NOMO-1 treated with dmso at 0.1 percent for 144 hours (cell line): ENCODE measurements around the gene NLRC3.
"Not testable (repeated sequence)": the region's sequence is repeated elsewhere in the genome, so short reads cannot be mapped to it uniquely, and the experiment has no call there.

Experiments used
- DNase-seq: peaks from one replicate; lab custom pipeline; 2025; ENCODE audit not compliant: unreplicated experiment; lab: John Stamatoyannopoulos, UW

NLRC3 gene

GRCh38 chr16:3515897-3516296 is 61.3 kb downstream of the NLRC3 start:
- DNase-seq = no peak

GRCh38 chr16:3514621-3515020 is 62.6 kb downstream of the NLRC3 start:
- DNase-seq = no peak

GRCh38 chr16:3513892-3514583 is 63.2 kb downstream of the NLRC3 start:
- DNase-seq = no peak

- DNase-seq = no peak
Measured at GRCh38 chr16:3511286-3512180, 65.7 kb downstream of the NLRC3 start.

GRCh38 chr16:3510416-3510815 is 66.8 kb downstream of the NLRC3 start:
- no peak for DNase-seq

- no peak for DNase-seq
Measured at GRCh38 chr16:3509470-3509928, 67.7 kb downstream of the NLRC3 start.

- DNase-seq = no peak
Measured at GRCh38 chr16:3508736-3509135, 68.5 kb downstream of the NLRC3 start.

- no peak for DNase-seq
Measured at GRCh38 chr16:3503523-3503922, 73.7 kb downstream of the NLRC3 start.

GRCh38 chr16:3501783-3502400 is 75.3 kb downstream of the NLRC3 start:
- DNase-seq = peak; percentile 7

GRCh38 chr16:3501412-3501761 is 75.8 kb downstream of the NLRC3 start:
- DNase-seq = not testable (repeated sequence)

GRCh38 chr16:3498988-3499387 is 78.2 kb downstream of the NLRC3 start:
- DNase-seq = no peak

- DNase-seq = no peak
Measured at GRCh38 chr16:3497771-3498170, 79.4 kb downstream of the NLRC3 start.

- no peak for DNase-seq
Measured at GRCh38 chr16:3496386-3496785, 80.8 kb downstream of the NLRC3 start.

- no peak for DNase-seq
Measured at GRCh38 chr16:3495176-3495575, 82.0 kb downstream of the NLRC3 start, which contains the start of gene C16orf90. Gene C16orf90 (minus strand): TSS chr16:3495489. CDS start chr16:3495421, 68 bp downstream.

- no peak for DNase-seq
Measured at GRCh38 chr16:3494386-3494973, 82.7 kb downstream of the NLRC3 start.

GRCh38 chr16:3492356-3492755 is 84.8 kb downstream of the NLRC3 start:
- DNase-seq = no peak

- no peak for DNase-seq
Measured at GRCh38 chr16:3490911-3491629, 86.1 kb downstream of the NLRC3 start.
